CMK (cell line): ENCODE measurements around the gene GALNT18.

Experiments used
- DNase-seq: peaks from one replicate; pipeline ENCODE4 v3.0.0-alpha.2; 2010; ENCODE audit warnings: low read depth

The GALNT18 gene

DNA sequence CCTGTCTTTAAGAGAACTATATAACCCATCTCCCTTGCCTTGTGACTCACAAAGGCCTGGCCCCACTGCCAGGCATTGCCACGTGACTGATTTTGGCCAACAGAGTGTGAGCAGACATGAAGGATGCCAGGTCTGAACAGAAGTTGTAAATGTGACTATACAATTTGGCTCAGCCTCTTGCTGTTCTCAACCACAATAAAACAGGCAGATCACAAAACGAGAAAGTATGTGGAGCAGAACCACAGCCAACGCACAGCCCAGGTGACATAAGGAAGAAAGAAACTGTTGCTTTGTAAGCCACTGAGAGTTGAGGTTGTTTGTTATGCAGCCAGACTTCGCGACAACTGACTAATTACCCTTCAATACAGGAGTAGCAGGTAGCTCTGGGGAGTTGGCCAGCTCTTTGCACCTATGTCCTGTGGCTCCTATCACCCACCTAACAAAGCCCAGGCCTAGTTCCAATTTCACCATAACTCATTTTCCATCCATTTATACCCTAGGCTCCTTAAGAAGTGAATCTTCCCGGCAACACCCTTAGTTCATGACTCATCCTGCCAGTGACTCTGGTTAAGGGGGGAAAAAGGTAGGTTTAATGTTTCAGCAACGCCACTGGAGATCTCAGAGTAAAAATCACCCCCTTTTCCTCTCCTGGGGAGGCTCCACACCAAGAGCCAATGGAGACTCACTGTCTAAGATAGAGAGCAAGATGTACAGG, 53.7 kb downstream of the GALNT18 start:
- no peak for DNase-seq

DNA sequence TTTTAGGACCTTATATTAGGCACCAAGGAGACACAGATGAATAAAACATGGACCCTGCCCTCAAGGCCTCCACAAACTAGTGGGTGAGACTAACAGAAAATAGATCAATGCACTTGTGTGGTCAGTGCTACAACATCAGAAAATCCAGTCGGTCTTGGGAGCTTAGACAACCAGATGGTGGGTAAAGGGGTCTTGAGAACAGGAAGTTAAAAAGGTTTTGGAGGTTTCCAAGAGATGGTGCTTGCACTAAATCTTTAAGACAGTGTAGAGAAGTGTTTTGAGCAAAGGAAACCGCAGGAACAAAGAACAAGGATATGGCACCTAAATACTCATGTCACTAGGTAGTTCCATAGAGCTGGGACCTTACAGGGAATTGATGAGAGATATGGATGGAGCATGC, 56.2 kb downstream of the GALNT18 start:
- no peak for DNase-seq

DNA sequence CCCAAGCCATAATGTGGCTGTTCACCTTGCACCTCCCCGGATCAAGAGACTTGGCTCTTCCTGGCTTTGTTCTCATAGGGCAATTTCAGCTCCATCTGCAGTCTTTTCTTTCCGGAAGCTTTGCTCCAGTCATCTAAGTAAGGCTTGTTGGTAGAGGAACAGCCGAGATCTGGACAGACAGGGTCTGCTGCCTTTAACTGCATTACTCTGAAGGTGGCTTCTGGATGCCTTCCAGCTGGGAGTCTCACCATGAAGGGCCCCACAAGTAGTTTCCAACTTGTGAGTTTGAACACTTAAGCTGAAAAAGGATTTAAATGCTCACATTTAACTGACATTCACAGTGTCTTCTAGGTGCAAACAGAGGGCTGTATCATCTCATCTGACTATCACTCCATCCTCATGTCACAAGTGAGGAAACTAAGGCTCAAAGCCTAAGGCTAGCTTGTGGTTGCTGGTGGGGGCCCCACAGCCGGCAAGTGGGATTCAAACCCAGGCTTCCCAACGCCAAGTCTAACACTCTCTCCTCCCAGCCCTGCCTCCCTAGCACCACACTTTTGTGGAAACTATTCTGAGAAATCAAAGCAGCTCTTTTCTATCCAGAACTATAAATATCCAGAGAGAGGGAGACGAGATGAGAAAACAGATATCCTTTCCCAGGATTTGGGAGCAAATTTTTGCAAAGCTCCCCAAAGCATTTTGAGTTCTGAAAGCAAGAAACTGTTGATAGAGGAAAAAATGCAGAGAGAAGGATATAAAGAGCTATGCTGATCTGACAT, 58.4 kb downstream of the GALNT18 start:
- DNase-seq = no peak

DNA sequence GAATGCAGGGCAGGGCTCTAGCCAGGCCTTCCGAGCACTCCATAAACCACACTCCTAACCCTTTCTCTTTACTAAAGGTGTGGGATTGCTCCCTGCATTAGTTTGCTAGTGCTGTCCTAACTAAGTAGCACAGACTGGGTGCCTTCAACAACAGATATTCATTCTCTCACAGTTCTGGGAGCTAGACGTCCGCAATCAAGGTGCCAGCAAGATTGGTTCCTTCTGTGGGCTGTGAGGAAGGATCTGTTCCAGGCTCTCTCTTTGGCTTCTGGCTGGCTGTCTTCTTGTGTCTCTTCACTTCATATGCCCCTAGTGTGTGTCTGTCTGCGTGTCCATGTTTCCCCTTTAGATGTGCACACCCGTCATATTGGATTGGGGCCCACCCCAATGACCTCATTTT, 59.8 kb downstream of the GALNT18 start:
- no peak for DNase-seq

DNA sequence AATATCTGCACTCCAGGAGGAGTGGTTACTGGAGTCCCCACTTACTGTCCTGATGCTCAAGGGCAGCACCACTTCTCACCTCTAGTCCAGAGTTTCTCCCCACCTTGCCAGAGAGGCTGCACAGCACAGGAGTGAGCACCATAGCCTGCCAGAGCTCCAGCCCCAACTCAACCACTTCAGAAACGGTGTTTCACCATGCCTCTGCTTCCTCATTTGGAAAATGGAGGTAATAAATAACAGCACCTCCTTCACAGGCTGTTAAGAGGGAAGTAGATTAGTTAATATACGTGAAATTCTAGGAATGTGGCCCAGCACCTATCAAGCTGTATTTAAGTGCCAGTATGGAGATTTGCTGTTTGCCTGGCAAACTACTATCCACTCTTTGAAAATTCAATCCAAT, 63.0 kb downstream of the GALNT18 start:
- no peak for DNase-seq

DNA sequence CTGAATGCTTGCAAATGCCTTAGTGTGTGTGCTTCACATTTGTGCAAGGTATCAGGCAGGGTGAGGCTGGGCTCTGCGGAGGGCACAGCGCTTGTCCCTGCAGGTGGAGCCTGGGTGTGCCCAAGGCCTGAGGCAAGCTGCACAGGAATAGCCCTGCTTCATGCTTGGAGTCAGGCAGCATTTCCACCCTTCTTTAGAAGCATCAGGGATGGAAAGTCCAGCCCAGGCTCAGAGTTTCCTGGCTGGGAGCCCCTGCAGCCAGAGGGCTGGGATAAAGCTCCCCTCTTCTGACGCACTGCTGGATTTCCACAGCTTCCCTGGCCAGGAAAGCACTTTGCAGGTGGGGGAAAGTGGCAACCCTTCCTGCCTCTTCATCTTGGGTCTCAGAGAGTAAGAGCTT, 63.4 kb downstream of the GALNT18 start:
- no peak for DNase-seq

DNA sequence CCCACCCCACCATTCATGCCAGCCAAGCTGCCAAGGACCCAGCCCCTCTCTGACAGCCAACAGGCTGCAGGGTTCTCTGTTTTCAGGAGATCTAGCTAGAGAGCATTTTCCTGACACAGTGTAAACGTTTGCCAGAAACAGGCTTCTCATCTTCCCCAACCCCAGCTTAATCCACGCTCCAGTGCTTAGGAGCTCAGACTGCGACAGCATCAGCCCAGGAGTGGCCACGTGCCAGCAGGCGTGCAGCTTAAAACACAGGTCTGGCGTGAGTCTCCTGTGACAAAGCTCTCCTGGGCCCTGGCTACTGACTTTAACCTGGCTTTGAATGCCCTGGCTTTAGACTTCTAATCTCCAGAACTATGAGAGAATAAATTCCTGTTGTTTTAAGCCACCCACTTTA, 66.6 kb downstream of the GALNT18 start:
- no peak for DNase-seq

DNA sequence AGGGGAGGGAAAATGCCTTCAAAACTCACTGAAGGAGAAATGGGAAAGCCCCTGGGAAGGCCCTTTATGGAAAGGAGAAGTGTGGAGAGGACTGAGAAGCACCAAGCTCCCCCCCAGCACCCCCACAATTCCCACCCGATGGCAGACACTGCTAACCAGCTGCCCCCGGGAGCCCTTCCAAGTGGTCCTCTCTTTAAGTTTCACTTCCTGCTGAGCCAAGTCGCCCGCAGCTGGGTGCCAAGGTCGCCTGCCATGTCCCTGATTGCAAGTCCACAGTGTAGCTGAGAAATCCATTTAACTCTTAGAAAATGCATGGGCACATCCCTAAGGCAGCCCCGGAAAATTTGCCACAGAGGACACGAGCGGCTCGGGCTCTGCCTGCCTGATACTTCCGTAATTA, 68.2 kb downstream of the GALNT18 start:
- DNase-seq = no peak

DNA sequence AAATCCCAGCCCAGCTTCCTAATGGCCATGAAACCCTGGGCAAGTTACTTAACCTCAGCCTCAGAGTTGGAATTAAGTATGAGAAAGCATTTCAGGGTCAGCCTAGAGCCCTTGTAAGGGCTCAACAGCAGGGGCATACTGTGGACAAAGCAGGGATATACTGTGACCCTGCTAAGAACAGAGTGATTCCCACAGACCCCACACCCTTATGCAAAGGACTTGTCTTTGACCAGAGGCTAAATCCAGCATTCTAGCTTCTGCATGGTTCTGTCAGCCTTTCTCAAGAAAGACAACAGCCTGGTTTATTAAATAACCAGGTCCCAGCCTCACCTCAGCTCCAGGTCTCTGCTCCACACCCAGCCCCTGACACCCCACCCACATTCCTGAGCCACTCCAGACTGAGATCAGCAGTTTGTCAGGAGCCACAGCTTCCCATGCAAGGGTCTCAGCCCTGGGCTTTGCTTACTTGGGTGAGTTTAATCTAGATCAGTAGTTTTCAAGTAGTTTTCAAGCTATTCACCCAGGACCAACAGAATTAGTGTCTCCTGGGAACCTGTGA, 69.2 kb downstream of the GALNT18 start:
- DNase-seq = no peak

DNA sequence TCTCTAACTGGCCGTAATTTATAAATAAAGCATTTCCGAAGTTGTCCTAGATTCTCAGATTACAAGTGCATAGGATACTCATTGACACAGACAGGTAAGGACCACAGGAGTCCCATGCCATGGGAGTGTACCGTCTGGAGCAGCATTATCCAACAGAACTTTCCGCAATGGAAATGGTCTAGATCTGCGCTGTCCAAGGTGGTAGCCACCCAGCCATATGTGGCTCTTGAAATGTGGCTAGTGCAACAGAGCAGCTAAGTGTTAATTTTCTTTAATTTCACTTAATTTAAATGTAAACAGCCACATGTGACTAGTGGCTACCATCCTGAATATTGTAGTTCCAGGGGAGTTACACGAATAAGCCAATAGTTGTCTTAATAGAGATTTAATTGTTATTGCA, 71.3 kb downstream of the GALNT18 start:
- DNase-seq = no peak

DNA sequence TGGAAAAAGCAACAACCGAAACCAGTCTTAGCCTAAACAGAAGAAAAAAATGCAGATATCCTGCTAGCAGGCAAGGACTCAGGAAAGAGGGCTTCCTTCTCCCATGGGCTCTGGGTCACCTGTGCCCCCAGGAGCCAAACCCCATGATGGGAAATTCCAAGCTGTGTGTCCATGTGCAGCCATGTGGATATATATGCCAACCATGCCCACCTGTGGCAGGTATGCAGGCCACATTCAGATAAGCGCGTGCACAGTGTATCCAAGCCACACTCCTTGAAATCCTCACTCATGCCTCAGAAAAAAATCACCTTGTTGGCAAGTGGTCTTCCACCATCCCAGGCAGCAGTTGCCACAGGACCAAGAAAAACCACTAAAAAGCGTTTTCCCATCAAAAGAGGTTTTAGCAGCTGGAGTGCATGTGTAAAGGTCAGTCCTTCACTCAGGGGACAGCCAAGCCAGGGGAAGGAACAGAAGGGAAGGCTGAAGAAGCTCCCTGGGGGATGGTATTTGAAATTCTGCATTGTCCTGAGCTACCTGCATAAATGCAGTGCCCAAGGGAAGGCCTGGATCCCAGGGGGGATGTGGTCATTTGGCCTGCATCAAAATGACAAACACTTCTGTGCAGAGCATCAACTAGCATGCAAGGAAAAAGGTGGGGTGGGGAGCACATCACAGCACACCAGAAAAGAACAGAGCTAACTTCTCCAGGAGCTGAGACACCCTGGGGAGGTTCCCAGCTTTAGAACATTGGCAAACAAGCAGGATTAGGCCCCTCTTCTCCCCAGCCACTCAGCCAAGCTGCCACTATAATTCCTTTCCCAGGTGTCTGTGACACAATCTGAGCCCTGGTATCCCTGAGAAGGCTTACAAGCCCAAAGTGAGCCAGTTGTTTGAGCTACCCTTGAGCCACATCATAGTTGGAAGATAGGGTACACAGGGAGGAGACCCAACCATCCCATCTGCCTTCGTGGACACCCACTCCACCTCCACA, 76.2 kb downstream of the GALNT18 start:
- DNase-seq = no peak

DNA sequence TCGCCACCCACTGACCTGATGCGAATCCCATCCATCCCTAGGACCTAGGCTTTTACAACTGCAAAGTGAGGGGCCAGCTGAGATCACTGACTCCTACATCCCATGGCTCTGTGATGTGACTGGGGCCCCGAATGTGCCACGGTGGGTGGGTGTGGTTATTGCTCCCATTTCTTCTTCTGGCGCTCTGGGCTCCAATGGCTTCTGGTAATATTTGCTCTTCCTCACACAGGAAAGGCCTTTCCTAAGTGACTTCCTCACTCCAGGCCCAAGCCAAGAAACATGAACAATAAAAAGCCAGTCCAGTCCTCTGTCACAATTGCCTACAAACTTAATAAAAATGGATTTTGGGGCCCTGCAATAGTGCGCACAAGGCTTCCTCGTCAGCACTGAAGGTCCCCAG, 78.1 kb downstream of the GALNT18 start:
- no peak for DNase-seq

DNA sequence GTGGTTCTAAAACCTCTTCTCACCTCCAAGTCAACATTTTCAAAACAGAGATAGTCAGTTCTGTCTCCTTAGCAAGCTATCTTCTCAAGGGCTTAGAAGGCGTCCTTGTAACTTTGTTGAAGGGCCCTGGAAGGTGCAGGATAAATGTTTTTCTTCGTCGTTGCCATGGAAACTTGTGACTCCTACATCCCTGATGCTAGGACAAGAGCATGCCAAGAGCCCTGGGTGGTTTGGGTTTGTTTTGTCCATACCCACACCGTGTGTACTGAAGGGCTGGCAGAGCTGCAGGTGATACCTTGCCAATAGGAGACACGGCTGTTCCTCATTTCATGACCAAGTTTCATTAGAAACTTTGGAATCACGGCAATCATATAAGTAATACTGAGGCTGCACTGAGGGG, 81.6 kb downstream of the GALNT18 start:
- no peak for DNase-seq

DNA sequence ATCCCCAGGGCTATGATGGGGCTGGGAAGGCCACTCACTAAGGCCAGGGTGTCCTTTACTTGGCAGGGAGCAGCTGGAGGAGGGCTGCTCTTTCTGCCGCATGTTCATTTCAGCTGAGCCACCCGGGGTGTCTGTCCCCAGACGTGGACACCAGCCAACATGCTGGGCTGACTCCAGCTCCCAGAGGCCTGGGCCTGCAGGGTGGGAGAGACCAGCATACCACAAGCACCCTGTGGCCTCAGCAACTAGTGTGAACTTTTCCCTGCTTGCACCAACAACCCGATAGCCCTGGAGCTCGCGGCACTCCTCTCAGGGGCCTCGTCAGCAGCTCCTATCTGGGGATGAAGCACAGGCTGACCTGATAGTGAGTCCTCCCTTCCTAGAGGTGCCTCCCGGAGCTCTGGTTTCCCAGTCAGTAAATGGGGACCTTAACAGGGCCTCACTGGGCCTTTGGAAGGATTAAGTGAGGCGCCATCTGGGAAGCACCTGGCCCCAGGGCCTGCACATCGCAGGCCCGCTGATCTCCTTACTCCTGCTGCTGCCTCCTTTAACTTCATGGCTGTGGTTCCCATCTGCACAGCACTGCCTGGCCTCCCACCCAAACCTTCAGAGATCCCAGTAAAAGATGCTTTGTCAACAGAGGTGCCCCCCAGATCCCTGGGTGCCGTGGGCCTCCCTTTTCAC, 83.4 kb downstream of the GALNT18 start:
- DNase-seq = no peak

DNA sequence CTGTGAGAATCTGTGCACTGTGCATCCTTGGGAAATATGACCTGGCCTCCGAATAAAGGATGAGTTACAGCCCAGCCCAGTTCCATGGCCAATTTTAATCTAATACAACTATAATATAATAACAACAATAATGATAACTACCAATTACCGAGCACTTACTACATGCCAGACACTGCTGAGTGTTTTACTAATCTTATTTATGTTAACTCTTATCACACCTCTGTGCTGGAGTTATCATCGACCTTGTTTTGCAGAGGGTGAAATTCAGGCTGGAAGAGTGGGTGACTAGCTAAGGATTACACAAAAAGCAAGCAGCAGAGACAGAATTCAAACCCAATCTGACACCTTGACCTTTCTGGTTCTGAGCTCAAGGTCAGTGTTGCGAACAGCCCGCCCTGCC, 83.9 kb downstream of the GALNT18 start:
- DNase-seq = no peak

DNA sequence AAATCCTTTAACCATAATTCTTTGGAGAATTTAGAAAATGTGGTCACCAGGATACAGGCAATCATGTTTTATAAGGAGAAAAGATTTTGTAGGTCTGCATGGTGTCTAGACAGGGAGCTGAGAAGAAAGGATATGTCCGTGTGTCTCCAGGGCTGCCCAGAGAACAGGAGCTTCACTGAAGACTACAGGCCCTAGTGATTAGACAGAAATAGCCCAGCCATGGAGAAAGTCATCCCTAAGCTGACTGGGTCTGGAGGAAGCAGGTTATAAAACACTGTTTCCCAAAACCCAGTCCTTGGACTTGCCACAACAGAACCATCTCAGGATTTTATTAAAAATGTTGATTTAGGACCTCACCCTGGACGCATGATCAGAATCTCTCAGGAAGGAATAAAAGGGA, 84.4 kb downstream of the GALNT18 start:
- no peak for DNase-seq

DNA sequence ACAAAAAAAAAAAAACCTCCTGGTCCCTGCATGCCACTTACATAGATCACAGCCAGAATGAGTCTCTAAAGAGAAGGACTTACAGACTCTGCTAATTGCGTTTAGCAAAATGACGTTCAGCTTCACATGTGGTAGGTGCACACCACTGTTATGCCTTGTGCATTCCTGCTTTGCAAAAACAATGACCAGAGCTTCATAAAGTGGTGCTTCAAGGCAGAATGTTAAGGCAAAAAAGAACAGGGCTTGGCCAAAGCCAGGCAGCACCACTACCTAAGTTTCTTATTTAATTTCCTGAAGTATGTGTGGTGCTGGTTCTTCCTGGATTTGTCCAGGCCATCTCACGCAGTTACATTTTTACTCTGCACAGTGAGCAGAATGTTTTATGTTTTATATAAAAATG, 85.2 kb downstream of the GALNT18 start:
- no peak for DNase-seq

DNA sequence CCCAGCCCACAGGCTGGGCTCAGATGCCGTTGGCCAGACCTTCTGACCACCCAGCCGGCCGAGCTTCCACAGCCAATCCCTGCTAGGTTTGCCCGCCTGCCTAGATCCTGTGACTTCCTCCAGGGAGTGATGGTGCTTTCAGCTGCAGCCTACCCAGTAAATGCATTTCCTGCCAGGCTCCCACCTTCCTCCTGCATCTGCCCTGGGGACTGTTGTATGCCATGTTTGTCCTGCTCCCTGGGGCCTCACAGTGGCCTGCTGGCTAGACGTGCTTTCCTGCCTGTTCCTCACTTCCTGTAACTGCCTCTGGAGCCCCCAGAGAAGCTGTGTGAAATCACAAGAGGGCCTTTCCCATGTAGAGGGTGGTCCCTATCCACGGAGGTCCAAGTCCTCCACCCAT, 86.2 kb downstream of the GALNT18 start:
- no peak for DNase-seq

DNA sequence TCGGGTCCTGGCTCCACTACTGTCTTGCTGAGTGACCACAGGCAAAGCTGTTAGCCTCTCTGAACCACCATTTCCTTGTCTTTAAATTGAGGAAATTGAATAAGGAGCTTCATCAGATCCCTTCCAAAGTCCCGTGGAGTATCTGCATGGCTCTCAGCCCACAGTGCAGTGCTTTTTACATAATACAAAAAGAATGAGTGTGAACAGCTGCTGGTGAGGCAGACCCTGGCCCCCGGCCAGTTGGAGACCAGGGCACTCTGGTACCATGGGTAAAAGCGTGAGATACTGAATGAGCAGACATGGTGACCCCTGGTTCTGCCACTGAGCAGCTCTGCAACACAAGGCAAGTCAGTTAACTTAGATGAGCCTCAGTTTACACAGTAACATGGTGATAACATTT, 86.8 kb downstream of the GALNT18 start:
- no peak for DNase-seq

DNA sequence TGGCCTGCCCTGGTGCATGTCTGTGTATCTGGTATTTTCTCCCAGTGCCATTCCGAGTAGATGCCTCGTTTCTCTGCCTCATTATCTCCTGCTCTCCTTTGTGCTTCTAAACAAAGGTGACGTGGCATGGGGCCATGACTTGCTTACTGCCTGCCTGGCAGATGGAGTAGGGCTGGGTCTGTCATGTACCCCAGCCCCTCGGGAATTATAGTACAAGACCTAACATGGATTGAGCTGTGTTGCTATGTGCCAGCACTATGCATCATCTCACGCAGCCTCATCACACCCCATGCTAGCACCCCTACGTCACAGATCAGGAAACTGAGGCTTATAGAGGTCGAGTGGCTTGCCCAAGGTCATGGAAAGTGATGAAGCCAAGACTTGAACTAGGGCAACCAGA, 88.1 kb downstream of the GALNT18 start:
- DNase-seq = no peak

DNA sequence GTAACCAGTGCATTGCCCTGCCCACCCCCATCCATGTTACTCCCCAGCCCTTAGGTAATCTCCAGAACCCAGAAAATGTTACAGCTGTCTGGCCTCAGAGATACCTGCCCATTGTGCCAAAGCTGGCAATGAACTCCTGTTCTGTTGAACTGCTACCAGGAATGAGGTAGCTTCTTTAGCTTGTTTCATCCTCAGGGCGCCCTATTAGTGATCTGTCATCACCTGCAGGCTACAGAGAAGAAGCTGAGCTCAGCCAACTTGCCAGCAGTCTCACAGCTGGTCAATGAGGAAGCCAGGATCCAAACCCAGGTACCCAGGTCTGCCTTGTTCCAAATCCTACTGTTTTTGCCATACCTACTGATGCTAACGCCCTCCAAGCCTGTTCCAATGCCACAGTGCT, 88.7 kb downstream of the GALNT18 start:
- no peak for DNase-seq

DNA sequence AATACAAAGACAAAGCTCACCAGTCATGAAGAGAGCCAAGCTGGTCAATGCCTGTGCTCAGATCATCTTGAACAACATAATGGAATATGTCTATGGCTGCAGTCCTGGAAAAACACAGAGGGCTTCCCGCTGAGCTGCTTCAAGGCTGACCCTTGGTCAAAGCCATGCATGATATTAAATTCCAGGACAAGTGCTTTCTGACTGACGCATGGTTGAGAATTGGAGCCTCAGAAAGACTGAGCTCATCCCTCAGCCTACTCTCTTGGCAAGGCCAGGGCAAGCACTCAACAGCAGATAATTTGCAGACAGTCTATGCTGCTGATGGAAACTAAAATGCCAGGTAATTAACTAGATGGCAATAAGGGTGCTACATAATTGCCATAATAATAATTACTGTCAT, 89.2 kb downstream of the GALNT18 start:
- DNase-seq = no peak
